K562 (cell line): ENCODE measurements around the gene PHTF1. TPM values are rescaled to one million over a fixed set of nuclear protein-coding genes. Genes with fewer than 3 reads are reported as not detected.
A peak's percentile ranks its signal among the peaks of the same experiment; 100 is the strongest.

Experiments
- BCL6 ChIP-seq: fragments of 250-450 bp; sonication (Bioruptor Pico); IDR thresholded peaks from 2 replicates; pipeline ENCODE4 v1.4.0; 2020
- DPF2 ChIP-seq: fragments of 450-650 bp; IDR thresholded peaks from 2 replicates; pipeline ENCODE4 v1.6.1; 2016
- GATAD2B ChIP-seq: fragments of 450-650 bp; IDR thresholded peaks from 2 replicates; pipeline ENCODE4 v1.6.1; 2017; ENCODE audit warnings: mild to moderate bottlenecking, borderline replicate concordance
- KLF10 ChIP-seq: fragments of 250-450 bp; sonication (Bioruptor Pico); IDR thresholded peaks from 2 replicates; pipeline ENCODE4 v1.6.1; 2021; ENCODE audit warnings: matching md5 sums
- NFYB ChIP-seq: IDR thresholded peaks from 2 replicates; pipeline ENCODE4 v1.6.1; 2011; ENCODE audit warnings: mild to moderate bottlenecking, moderate library complexity; ENCODE audit not compliant: insufficient read length; ENCODE audit errors: extremely low read depth
- NUFIP1 ChIP-seq: fragments of 450-650 bp; IDR thresholded peaks from 2 replicates; pipeline ENCODE4 v1.6.1; 2018; ENCODE audit not compliant: partially characterized antibody
- RBBP5 ChIP-seq: fragments of 200-600 bp; sonication (generic); IDR thresholded peaks from 2 replicates; pipeline ENCODE4 v1.6.1; 2012; ENCODE audit warnings: borderline replicate concordance, mild to moderate bottlenecking, low read length, control low read depth, inconsistent platforms; ENCODE audit not compliant: insufficient read depth, poor library complexity, severe bottlenecking
- RBM39 ChIP-seq: fragments of 200-400 bp; formaldehyde crosslinking; optimal IDR thresholded peaks from 2 replicates; pipeline ENCODE3; 2018; ENCODE audit warnings: low read depth, low read length
- RCOR1 ChIP-seq, 2 experiments: IDR thresholded peaks; 2 replicates each; pipeline ENCODE4 v1.6.1; 2012; ENCODE audit warnings: low read depth in 2 of 2, low read length in 2 of 2, borderline replicate concordance in 1 of 2, improper control_type of control experiment in 1 of 2
- RNF2 ChIP-seq: sonication (generic); IDR thresholded peaks from 2 replicates; pipeline ENCODE4 v1.6.1; 2016
- TEAD2 ChIP-seq: fragments of 450-650 bp; IDR thresholded peaks from 2 replicates; pipeline ENCODE4 v1.6.1; 2016; ENCODE audit warnings: missing genetic modification characterization, control low read depth, missing compliant biosample characterization
- THAP7 ChIP-seq: fragments of 250-450 bp; sonication (Bioruptor Pico); IDR thresholded peaks from 2 replicates; pipeline ENCODE4 v1.5.0; 2021
- TRIM24 ChIP-seq, 2 experiments: fragments of 450-650 bp; IDR thresholded peaks; 2 replicates each; pipeline ENCODE4 v1.6.1; 2016
- UBTF ChIP-seq, 2 experiments: IDR thresholded peaks; 2 replicates each; pipeline ENCODE4 v1.6.1; 2012; ENCODE audit warnings: improper control_type of control experiment in 2 of 2, low read depth in 2 of 2, low read length in 2 of 2, borderline replicate concordance in 1 of 2
- ZBTB7A ChIP-seq: IDR thresholded peaks from 2 replicates; pipeline ENCODE4 v1.6.1; 2011; ENCODE audit warnings: low read depth, mild to moderate bottlenecking, low read length, moderate library complexity, borderline replicate concordance; ENCODE audit not compliant: control insufficient read depth
- ZBTB8A ChIP-seq: fragments of 450-650 bp; IDR thresholded peaks from 2 replicates; pipeline ENCODE4 v1.6.1; 2018; ENCODE audit warnings: mild to moderate bottlenecking, moderate library complexity; ENCODE audit not compliant: partially characterized antibody
- ZKSCAN3 ChIP-seq: fragments of 250-450 bp; sonication (Bioruptor Pico); IDR thresholded peaks from 2 replicates; pipeline ENCODE4 v1.4.0; 2020
- ZNF146 ChIP-seq: IDR thresholded peaks from one replicate; pipeline ENCODE4 v1.6.1; 2018; ENCODE audit warnings: missing compliant biosample characterization; ENCODE audit not compliant: unreplicated experiment
- ZNF589 ChIP-seq: fragments of 200-800 bp; sonication (Bioruptor generic); IDR thresholded peaks from 2 replicates; pipeline ENCODE4 v1.6.1; 2016; ENCODE audit warnings: low read depth, missing genetic modification characterization, missing compliant biosample characterization
- ZNF76 ChIP-seq: fragments of 250-450 bp; sonication (Bioruptor Pico); IDR thresholded peaks from 2 replicates; pipeline ENCODE4 v1.4.0; 2020; ENCODE audit warnings: mild to moderate bottlenecking, moderate library complexity, borderline replicate concordance
- polyA plus RNA-seq, 8 experiments: library from polyadenylated mRNA; depleted of rRNA in 4 of 8; stranded (reverse) in 5 of 8; unstranded in 3 of 8; fragments of >200 nt; fragmentation: Nextera tagmentation in 2 of 8; fragmentation: Illumina TruSeq in 1 of 8; extraction: Ambion mirVana in 2 of 8; extraction: Trizol in 1 of 8; gene quantifications; 2 replicates each; pipeline versions ENCODE4 v1.2.1 to v1.2.3, GENCODE V29; 2011 to 2014; ENCODE audit warnings: inconsistent platforms in 1 of 8, missing spikeins in 1 of 8
- total RNA-seq, 7 experiments: library from RNA; depleted of rRNA in 6 of 7; stranded (reverse); fragments of >200 nt in 6 of 7; fragmentation: Illumina TruSeq in 2 of 7; extraction: Trizol in 2 of 7; gene quantifications; 2 replicates each; pipeline versions ENCODE4 v1.2.1 to v1.2.3, GENCODE V29; 2011 to 2021; ENCODE audit warnings: low replicate concordance in 1 of 7
- TF ChIP-seq, protein P1 (sequence below): sonication (generic); formaldehyde crosslinking; IDR thresholded peaks from 2 replicates; pipeline ENCODE4 v1.8.0; 2022; ENCODE audit warnings: mild to moderate bottlenecking, missing genetic modification reagents
- TF ChIP-seq, protein P2 (sequence below): fragments of 250-450 bp; sonication (Bioruptor Pico); IDR thresholded peaks from 2 replicates; pipeline ENCODE4 v1.4.0; 2020; ENCODE audit warnings: mild to moderate bottlenecking, moderate library complexity

PHTF1 gene
- total and polyA plus RNA-seq, 9 of the 15 experiments (the other 6 are each of a cell fraction or from before 2014, with no cell fraction given), result 8.4 to 36.2 (median 23.0) TPM

DNA sequence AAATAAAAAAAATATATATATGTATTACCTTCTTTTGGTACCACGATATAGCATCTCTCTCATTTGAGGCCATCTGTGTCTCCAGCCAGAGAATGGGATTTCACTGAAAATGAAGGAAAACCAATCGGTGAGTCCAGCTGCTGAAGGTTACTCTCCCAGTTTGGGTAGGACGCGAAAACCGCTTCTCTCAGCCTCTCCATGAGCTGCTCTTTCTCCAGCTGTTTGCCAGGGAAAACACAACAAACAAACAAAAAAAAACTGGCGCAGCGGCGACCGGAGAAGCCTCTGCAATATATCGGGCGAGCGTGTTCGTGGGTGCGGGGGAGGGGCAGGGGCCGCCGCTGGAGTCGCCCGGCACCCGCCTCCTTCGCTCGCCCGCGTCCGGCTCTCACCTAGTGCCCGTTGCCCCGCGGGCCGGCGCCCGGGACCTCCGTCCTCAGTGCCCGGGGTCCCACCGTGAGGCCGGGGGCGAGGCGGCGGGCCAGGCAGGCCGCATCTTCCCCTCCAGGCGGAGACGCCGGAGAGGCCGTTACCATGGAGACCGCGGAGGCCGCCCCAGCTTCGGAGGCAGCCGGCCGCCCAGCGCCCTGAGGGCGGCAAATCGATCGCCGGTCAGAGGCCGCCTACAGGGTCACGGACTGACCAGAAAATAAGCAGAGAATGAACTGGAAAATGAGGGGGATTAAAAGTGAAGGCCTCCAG lies 504 bp downstream of the PHTF1 start (continued):
- 0 out of 4 replicates have a peak, but pooled peaks of 1 of the 2 experiments have one; percentile 56 for TF ChIP-seq UBTF (IDR thresholded peaks at IDR 0.05; ENCODE audit: borderline replicate concordance in 1 of 2, low read depth in 2 of 2, low read length in 2 of 2)
- no peak for TF ChIP-seq BCL6 (CRISPR knock-in tag)
- no peak for TF ChIP-seq ZNF146 (CRISPR knock-in tag)
- TF ChIP-seq DPF2, result peak; percentile 11; the same call in 1 of the 2 replicates
- TF ChIP-seq RNF2, result no peak
- no peak for TF ChIP-seq TEAD2 (tag)
- TF ChIP-seq ZBTB7A, result no peak
- no peak for TF ChIP-seq RBM39
- TF ChIP-seq RCOR1 (IDR thresholded peaks at IDR 0.05; ENCODE audit: borderline replicate concordance in 1 of 2, low read depth in 2 of 2, low read length in 2 of 2), result peak in 1 of 2 experiments; percentile 23; a peak in 2 of 4 replicates
- peak; percentile 84 for TF ChIP-seq GATAD2B
- peak in 1 of 2 experiments; percentile 12; a peak in 1 of 4 replicates for TF ChIP-seq TRIM24 (IDR thresholded peaks at IDR 0.05)
- no peak for TF ChIP-seq NUFIP1
- TF ChIP-seq, protein P1, sequence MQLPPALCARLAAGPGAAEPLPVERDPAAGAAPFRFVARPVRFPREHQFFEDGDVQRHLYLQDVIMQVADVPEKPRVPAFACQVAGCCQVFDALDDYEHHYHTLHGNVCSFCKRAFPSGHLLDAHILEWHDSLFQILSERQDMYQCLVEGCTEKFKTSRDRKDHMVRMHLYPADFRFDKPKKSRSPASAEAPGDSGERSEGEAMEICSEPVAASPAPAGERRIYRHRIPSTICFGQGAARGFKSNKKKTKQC (CRISPR knock-in tag), result peak; percentile 30; the same call in 1 of the 2 replicates
- TF ChIP-seq THAP7 (CRISPR knock-in tag), result no peak
- 0 out of 2 replicates have a peak, but pooled peaks have one; percentile 1 for TF ChIP-seq ZNF589
- no peak for TF ChIP-seq ZKSCAN3 (CRISPR knock-in tag)
- TF ChIP-seq KLF10 (CRISPR knock-in tag), result no peak
- TF ChIP-seq ZNF76 (CRISPR knock-in tag), result 0 out of 2 replicates have a peak, but pooled peaks have one; percentile 48
- TF ChIP-seq NFYB, result no peak
- TF ChIP-seq, protein P2, sequence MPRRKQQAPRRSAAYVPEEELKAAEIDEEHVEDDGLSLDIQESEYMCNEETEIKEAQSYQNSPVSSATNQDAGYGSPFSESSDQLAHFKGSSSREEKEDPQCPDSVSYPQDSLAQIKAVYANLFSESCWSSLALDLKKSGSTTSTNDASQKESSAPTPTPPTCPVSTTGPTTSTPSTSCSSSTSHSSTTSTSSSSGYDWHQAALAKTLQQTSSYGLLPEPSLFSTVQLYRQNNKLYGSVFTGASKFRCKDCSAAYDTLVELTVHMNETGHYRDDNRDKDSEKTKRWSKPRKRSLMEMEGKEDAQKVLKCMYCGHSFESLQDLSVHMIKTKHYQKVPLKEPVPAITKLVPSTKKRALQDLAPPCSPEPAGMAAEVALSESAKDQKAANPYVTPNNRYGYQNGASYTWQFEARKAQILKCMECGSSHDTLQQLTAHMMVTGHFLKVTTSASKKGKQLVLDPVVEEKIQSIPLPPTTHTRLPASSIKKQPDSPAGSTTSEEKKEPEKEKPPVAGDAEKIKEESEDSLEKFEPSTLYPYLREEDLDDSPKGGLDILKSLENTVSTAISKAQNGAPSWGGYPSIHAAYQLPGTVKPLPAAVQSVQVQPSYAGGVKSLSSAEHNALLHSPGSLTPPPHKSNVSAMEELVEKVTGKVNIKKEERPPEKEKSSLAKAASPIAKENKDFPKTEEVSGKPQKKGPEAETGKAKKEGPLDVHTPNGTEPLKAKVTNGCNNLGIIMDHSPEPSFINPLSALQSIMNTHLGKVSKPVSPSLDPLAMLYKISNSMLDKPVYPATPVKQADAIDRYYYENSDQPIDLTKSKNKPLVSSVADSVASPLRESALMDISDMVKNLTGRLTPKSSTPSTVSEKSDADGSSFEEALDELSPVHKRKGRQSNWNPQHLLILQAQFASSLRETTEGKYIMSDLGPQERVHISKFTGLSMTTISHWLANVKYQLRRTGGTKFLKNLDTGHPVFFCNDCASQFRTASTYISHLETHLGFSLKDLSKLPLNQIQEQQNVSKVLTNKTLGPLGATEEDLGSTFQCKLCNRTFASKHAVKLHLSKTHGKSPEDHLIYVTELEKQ (CRISPR knock-in tag), result no peak
- TF ChIP-seq ZBTB8A, result no peak
- TF ChIP-seq RBBP5, result peak; percentile 47
